Measurements from ENCODE around the gene SLC6A18.
"Not testable (repeated sequence)": the region's sequence is repeated elsewhere in the genome, so short reads cannot be mapped to it uniquely, and the experiment has no call there.

Gene SLC6A18

GRCh38 chr5:1270933-1271914 is 46.0 kb downstream of the SLC6A18 start:
- FAIRE-seq (no peak), DNase-seq (ENCODE audit: low spot score) (no peak)

DNA sequence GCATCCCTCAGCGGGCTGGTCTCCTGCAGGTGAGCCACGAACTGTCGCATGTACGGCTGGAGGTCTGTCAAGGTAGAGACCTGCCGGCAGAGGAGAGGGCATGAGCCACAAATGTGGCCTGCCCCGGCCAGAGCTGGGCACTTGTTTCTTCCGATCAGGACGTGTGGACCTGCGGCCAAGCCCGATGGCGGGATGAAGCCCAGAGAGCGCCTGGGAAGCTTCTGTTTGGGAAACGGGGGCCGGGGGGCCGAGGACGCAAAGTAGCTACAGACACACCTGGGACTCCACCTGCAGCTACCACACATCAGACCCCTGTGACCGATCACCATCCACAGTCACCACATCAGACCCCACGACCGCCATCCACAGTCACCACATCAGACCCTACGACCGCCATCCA is 47.0 kb downstream of the SLC6A18 start:
- no peak for FAIRE-seq

GRCh38 chr5:1273745-1274144 is 48.6 kb downstream of the SLC6A18 start:
- FAIRE-seq (no peak), DNase-seq (ENCODE audit: low spot score) (no peak)

More for the DNA sequence above, 47.0 kb downstream of the SLC6A18 start:
- no peak for DNase-seq (ENCODE audit: low spot score)

DNA sequence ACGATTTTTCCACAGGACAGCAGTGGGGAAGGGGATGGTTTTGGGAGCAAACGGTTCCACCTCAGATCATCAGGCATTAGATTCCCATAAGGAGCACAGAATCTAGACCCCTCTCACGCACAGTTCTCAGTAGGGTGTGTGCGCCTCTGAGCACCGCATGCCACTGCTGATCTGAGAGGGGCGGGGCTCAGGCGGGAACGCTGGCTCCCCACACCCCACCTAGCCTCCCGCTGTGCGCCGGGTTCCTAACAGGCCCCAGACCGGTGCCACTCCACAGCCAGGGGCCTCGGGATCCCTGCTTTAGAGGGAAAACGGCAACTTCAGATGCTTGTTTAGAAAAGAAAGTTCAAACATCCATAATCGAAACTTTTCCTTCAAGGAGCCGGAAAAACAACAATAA is 49.3 kb downstream of the SLC6A18 start:
- no peak for DNase-seq (ENCODE audit: low spot score)
- FAIRE-seq: no peak

DNA sequence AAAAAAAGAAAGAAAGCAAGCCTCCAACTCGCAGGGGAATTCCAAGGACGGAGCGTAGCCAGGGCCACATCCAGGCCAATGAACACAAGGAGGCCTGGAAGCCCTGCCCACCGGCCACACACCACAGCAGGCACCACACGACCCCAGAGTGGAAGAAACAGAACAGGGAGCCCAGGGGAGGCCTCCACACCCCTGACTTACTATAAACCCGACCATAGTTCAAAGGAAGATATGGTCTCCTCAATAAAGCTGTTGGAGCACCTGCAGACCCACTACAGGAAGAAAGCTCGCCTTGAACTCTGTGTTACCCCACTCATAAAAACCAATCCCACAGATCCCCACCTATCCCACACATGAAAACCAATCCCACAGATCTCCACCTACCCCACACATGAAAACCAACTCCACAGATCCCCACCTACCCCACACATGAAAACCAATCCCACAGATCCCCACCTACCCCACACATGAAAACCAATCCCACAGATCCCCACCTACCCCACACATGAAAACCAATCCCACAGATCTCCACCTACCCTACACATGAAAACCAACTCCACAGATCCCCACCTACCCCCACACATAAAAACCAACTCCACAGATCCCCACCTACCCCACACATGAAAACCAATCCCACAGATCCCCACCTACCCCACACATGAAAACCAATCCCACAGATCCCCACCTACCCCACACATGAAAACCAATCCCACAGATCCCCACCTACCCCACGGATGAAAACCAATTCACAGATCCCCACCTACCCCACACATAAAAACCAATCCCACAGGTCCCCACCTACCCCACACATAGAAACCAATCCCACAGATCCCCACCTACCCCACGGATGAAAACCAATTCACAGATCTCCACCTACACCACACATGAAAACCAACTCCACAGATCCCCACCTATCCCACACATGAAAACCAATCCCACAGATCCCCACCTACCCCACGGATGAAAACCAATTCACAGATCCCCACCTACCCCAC is 50.5 kb downstream of the SLC6A18 start:
- DNase-seq (ENCODE audit: low spot score); FAIRE-seq: not testable (repeated sequence)

GRCh38 chr5:1276930-1277329 is 51.7 kb downstream of the SLC6A18 start:
- no peak for FAIRE-seq

DNA sequence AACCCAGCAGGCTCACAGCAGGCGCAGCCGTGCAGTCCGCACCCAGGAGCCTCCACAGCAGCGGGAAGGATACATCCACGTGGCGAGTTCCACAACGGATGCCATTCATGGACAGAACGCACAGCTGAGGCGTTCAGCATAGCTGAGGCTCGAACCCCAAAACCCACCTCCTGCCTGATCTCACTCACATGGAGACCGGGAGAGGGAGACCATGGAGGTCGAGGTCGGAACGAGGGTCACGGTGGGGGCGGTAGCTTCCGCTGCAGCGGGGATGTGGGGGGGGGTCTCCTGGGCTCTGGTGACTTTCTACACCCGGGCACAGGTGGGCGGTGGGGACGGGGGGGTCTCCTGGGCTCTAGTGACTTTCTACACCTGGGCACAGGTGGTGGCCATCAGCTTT is 52.1 kb downstream of the SLC6A18 start:
- no peak for DNase-seq (ENCODE audit: low spot score)
- FAIRE-seq: no peak

More at GRCh38 chr5:1276930-1277329, 51.7 kb downstream of the SLC6A18 start:
- DNase-seq (ENCODE audit: low spot score): no peak

GRCh38 chr5:1277781-1278180 is 52.6 kb downstream of the SLC6A18 start:
- FAIRE-seq (no peak), DNase-seq (ENCODE audit: low spot score) (no peak)

DNA sequence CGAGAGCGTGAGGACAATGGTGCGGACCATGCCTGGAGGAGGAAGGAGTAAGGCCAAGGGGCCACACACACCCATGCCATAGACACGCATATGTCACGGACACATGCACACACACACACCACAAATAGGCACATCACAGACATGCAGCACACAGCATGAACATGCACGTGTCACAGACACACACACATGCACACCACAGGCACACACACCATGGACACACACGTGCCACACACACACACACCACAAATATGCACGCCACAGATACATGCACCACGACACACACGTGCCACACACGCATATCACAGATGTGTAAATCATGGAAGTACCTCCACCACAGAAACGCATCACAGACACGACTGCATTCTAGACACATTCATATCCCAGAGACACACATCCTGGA is 53.0 kb downstream of the SLC6A18 start:
- DNase-seq (ENCODE audit: low spot score) (no peak), FAIRE-seq (peak; percentile 98)

- FAIRE-seq (no peak), DNase-seq (ENCODE audit: low spot score) (no peak)
Measured at GRCh38 chr5:1278656-1279442, 53.7 kb downstream of the SLC6A18 start.

DNA sequence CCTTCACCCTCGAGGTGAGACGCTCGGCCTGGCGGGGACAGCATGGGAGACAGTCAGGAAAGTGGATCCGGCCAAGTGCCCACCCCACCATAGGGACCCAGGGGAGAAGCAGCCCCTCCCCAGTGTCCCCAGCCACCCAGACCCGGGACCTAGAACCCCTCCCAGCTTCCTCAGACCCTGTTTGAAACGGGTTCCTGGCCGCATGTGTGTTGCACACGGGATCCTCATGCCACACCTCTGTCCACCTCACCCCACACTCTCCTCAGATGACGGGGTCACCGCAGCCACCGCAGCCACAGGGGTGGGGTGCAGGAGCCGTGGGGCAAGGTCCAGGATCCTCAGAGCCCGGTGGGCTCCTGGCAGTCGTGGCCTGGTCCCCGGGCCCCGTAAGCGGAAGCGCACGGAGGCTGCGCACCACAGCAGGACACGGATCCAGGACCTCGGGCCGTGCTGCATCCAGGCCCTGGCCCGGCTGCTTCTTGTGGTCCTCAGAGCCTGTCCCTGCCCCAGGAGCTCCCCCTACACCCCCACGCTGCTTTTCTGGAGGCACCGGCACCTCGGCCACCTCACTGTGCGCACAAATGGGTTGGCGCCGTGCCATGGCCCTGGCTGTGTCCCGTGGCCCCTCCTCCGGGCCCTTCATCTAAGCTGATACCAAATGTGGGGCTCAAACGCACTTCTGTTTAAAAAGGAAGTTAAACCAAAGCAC is 54.4 kb downstream of the SLC6A18 start:
- FAIRE-seq (no peak), DNase-seq (ENCODE audit: low spot score) (no peak)

- no peak for DNase-seq (ENCODE audit: low spot score)
- no peak for FAIRE-seq
Measured at GRCh38 chr5:1280177-1281037, 55.2 kb downstream of the SLC6A18 start.

GRCh38 chr5:1281038-1281882 is 56.1 kb downstream of the SLC6A18 start:
- DNase-seq (ENCODE audit: low spot score) (no peak), FAIRE-seq (no peak)

GRCh38 chr5:1282131-1282992 is 57.2 kb downstream of the SLC6A18 start:
- no peak for FAIRE-seq

DNA sequence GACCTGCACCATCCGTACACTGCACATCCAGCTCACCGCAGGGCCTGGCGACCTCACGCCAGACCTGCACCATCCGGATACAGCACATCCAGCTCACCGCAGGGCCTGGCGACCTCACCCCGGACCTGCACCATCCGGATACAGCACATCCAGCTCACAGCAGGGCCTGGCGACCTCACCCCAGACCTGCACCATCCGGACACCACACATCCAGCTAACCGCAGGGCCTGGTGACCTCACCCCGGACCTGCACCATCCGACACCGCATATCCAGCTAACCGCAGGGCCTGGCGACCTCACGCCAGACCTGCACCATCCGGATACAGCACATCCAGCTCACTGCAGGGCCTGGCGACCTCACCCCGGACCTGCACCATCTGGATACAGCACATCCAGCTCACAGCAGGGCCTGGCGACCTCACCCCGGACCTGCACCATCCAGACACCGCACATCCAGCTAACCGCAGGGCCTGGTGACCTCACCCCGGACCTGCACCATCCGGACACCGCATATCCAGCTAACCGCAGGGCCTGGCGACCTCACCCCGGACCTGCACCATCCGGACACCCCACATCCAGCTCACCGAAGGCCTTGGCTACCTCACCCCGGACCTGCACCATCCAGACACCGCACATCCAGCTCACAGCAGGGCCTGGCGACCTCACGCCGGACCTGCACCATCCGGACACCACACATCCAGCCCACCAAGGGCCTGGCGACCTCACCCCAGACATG is 58.0 kb downstream of the SLC6A18 start:
- FAIRE-seq: peak; percentile 77

More at GRCh38 chr5:1282131-1282992, 57.2 kb downstream of the SLC6A18 start:
- no peak for DNase-seq (ENCODE audit: low spot score)

DNA sequence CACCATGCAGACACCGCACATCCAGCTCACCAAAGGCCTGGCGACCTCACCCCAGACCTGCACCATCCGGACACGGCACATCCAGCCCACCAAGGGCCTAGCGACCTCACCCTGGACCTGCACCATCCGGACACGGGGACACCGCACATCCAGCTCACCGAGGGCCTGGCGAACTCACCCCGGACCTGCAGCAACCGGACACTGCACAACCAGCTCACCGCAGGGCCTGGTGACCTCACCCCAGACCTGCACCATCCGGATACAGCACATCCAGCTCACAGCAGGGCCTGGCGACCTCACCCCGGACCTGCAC is 58.5 kb downstream of the SLC6A18 start:
- not testable (repeated sequence) for DNase-seq (ENCODE audit: low spot score); FAIRE-seq

More for the DNA sequence above, 58.0 kb downstream of the SLC6A18 start:
- not testable (repeated sequence) for DNase-seq (ENCODE audit: low spot score)

Measured in urothelium cell line (cell line).